Measurements from ENCODE around the gene DYNLT2B.

GRCh38 chr3:196348698-196349097 lies 30.7 kb upstream of the DYNLT2B start:
- TF ChIP-seq POLR2A (IDR thresholded peaks at IDR 0.05) (no peak), EP300 (IDR thresholded peaks at IDR 0.05; ENCODE audit: low read depth) (no peak), CTCF (IDR thresholded peaks at IDR 0.05) (no peak), POLR2AphosphoS5 (IDR thresholded peaks at IDR 0.05) (no peak)

Data from transverse colon (tissue), 4 donors.